HepG2 (cell line): ENCODE results near the gene PLB1. TPM values are rescaled to one million over a fixed set of nuclear protein-coding genes. Genes with fewer than 3 reads are reported as not detected.

ENCODE experiments used
- BRCA1 ChIP-seq: sonication (generic); formaldehyde crosslinking; IDR thresholded peaks from 2 replicates; pipeline ENCODE4 v1.4.0; 2020; ENCODE audit warnings: missing genetic modification reagents
- CBX1 ChIP-seq: IDR thresholded peaks from one replicate; pipeline ENCODE4 v1.6.1; 2016; ENCODE audit warnings: antibody characterized with exemption, low read depth
- CENPT ChIP-seq: sonication (generic); formaldehyde crosslinking; IDR thresholded peaks from 2 replicates; pipeline ENCODE4 v1.8.0; 2022; ENCODE audit warnings: low read depth, mild to moderate bottlenecking, moderate library complexity, missing genetic modification reagents
- HDAC1 ChIP-seq: sonication (generic); formaldehyde crosslinking; IDR thresholded peaks from 2 replicates; pipeline ENCODE4 v1.5.1; 2020; ENCODE audit warnings: mild to moderate bottlenecking, missing genetic modification reagents
- HIVEP1 ChIP-seq: sonication (generic); formaldehyde crosslinking; IDR thresholded peaks from 2 replicates; pipeline ENCODE4 v1.4.0; 2020; ENCODE audit warnings: mild to moderate bottlenecking, missing genetic modification reagents
- IKZF5 ChIP-seq: IDR thresholded peaks from 2 replicates; pipeline ENCODE4 v1.6.1; 2018; ENCODE audit warnings: missing genetic modification reagents, mild to moderate bottlenecking, missing compliant biosample characterization
- KLF12 ChIP-seq: sonication (generic); formaldehyde crosslinking; IDR thresholded peaks from 2 replicates; pipeline ENCODE4 v1.4.0; 2020; ENCODE audit warnings: missing genetic modification reagents, borderline replicate concordance
- MBNL3 ChIP-seq: fragments of 250-450 bp; sonication (Bioruptor Pico); conservative IDR thresholded peaks from 2 replicates; pipeline ENCODE4 v1.8.0; 2022; ENCODE audit warnings: mild to moderate bottlenecking, inconsistent platforms
- MTERF4 ChIP-seq: sonication (generic); formaldehyde crosslinking; IDR thresholded peaks from 2 replicates; pipeline ENCODE4 v1.8.0; 2023; ENCODE audit warnings: mild to moderate bottlenecking, missing genetic modification reagents
- NCOA5 ChIP-seq: sonication (generic); formaldehyde crosslinking; IDR thresholded peaks from 2 replicates; pipeline ENCODE4 v1.4.0; 2020; ENCODE audit warnings: missing genetic modification reagents
- PPARG ChIP-seq: conservative IDR thresholded peaks from 2 replicates; pipeline ENCODE4 v1.6.1; 2016; ENCODE audit warnings: missing biosample characterization, missing genetic modification reagents
- SAP130 ChIP-seq: IDR thresholded peaks from 2 replicates; pipeline ENCODE4 v1.6.1; 2016; ENCODE audit warnings: low read depth
- SOX13 ChIP-seq, 3 experiments: fragments of 450-650 bp in 1 of 3; sonication (generic) in 1 of 3; formaldehyde crosslinking in 1 of 3; IDR thresholded peaks in 2 of 3; conservative IDR thresholded peaks in 1 of 3; 2 replicates each; pipeline versions ENCODE4 v1.5.0 to v1.6.1; 2016 to 2020; ENCODE audit warnings: antibody characterized with exemption in 1 of 3, mild to moderate bottlenecking in 1 of 3, missing compliant biosample characterization in 1 of 3, missing genetic modification reagents in 1 of 3, moderate library complexity in 1 of 3
- THAP11 ChIP-seq: IDR thresholded peaks from 2 replicates; pipeline ENCODE4 v1.6.1; 2016; ENCODE audit warnings: missing biosample characterization, missing genetic modification reagents
- XRCC5 ChIP-seq: fragments of 200-400 bp; formaldehyde crosslinking; optimal IDR thresholded peaks from 2 replicates; pipeline ENCODE3; 2017; ENCODE audit warnings: mild to moderate bottlenecking, low read length
- ZFAT ChIP-seq: sonication (generic); formaldehyde crosslinking; conservative IDR thresholded peaks from 2 replicates; pipeline ENCODE4 v1.8.1; 2023; ENCODE audit warnings: missing genetic modification reagents, inconsistent platforms
- ZNF572 ChIP-seq: sonication (generic); formaldehyde crosslinking; IDR thresholded peaks from 2 replicates; pipeline ENCODE4 v1.5.1; 2020; ENCODE audit warnings: mild to moderate bottlenecking, missing genetic modification reagents
- ZNF607 ChIP-seq: sonication (generic); formaldehyde crosslinking; IDR thresholded peaks from 2 replicates; pipeline ENCODE4 v1.5.1; 2020; ENCODE audit warnings: missing genetic modification reagents, mild to moderate bottlenecking, borderline replicate concordance
- ZNF660 ChIP-seq: sonication (generic); formaldehyde crosslinking; IDR thresholded peaks from 2 replicates; pipeline ENCODE4 v1.5.1; 2020; ENCODE audit warnings: mild to moderate bottlenecking, low read depth, missing genetic modification reagents, borderline replicate concordance
- ZNF782 ChIP-seq: sonication (generic); formaldehyde crosslinking; IDR thresholded peaks from 2 replicates; pipeline ENCODE4 v1.4.0; 2020; ENCODE audit warnings: missing genetic modification reagents, mild to moderate bottlenecking, borderline replicate concordance
- polyA plus RNA-seq, 8 experiments: library from polyadenylated mRNA; depleted of rRNA in 3 of 8; stranded (reverse) in 7 of 8; unstranded in 1 of 8; fragments of >200 nt; fragmentation: Illumina TruSeq in 4 of 8; extraction: Trizol in 4 of 8; gene quantifications; 2 replicates each; pipeline versions ENCODE4 v1.2.1 to v1.2.3, GENCODE V29; 2011 to 2016; ENCODE audit warnings: low read depth in 4 of 8, missing spikeins in 1 of 8, mixed read lengths in 1 of 8; ENCODE audit not compliant: insufficient read depth in 1 of 8
- total RNA-seq, 5 experiments: library from RNA; depleted of rRNA; stranded (reverse); fragments of >200 nt; fragmentation: Illumina TruSeq; extraction: Trizol; gene quantifications; 2 replicates each; pipeline ENCODE4 v1.2.3, GENCODE V29; 2016; ENCODE audit warnings: low read depth in 1 of 5
- TF ChIP-seq, protein P1 (sequence below): sonication (generic); formaldehyde crosslinking; IDR thresholded peaks from 2 replicates; pipeline ENCODE4 v1.5.1; 2020; ENCODE audit warnings: mild to moderate bottlenecking, missing genetic modification reagents
- TF ChIP-seq, protein P2 (sequence below): sonication (generic); formaldehyde crosslinking; IDR thresholded peaks from 2 replicates; pipeline ENCODE4 v1.9.0; 2021; ENCODE audit warnings: missing genetic modification reagents, borderline replicate concordance

PLB1 gene
- total and polyA plus RNA-seq, 2 of the 13 experiments (the other 11 are each of a cell fraction or from before 2014, with no cell fraction given): 0.20 to 1.8 TPM

- no peak for TF ChIP-seq SOX13 (IDR thresholded peaks at IDR 0.05)
- TF ChIP-seq SOX13 (CRISPR knock-in tag; conservative IDR thresholded peaks at IDR 0.05 in 1 of 2, IDR thresholded peaks at IDR 0.05 in 1 of 2): no peak
- TF ChIP-seq PPARG (CRISPR knock-in tag): 0 out of 2 replicates have a peak, but pooled peaks have one; percentile 27
- TF ChIP-seq ZNF660 (CRISPR knock-in tag): no peak
- no peak for TF ChIP-seq MTERF4 (CRISPR knock-in tag)
- 0 out of 2 replicates have a peak, but pooled peaks have one; percentile 41 for TF ChIP-seq IKZF5 (CRISPR knock-in tag)
- TF ChIP-seq ZNF782: no peak
- no peak for TF ChIP-seq CBX1
- no peak for TF ChIP-seq ZNF607 (CRISPR knock-in tag)
- TF ChIP-seq, protein P1, sequence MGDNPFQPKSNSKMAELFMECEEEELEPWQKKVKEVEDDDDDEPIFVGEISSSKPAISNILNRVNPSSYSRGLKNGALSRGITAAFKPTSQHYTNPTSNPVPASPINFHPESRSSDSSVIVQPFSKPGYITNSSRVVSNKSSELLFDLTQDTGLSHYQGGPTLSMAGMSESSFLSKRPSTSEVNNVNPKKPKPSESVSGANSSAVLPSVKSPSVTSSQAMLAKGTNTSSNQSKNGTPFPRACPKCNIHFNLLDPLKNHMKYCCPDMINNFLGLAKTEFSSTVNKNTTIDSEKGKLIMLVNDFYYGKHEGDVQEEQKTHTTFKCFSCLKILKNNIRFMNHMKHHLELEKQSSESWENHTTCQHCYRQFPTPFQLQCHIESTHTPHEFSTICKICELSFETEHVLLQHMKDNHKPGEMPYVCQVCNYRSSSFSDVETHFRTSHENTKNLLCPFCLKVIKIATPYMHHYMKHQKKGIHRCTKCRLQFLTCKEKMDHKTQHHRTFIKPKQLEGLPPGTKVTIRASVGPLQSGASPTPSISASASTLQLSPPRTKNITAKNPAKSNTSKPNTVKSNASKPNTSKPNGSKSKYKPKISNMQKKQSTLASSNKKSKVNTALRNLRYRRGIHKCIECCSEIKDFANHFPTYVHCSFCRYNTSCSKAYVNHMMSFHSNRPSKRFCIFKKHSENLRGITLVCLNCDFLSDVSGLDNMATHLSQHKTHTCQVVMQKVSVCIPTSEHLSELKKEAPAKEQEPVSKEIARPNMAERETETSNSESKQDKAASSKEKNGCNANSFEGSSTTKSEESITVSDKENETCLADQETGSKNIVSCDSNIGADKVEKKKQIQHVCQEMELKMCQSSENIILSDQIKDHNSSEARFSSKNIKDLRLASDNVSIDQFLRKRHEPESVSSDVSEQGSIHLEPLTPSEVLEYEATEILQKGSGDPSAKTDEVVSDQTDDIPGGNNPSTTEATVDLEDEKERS (CRISPR knock-in tag): 0 out of 2 replicates have a peak, but pooled peaks have one; percentile 32
- TF ChIP-seq BRCA1: no peak
- TF ChIP-seq ZFAT (CRISPR knock-in tag): no peak
- peak; percentile 28; the same call in 1 of the 2 replicates for TF ChIP-seq HIVEP1
- no peak for TF ChIP-seq KLF12 (CRISPR knock-in tag)
- TF ChIP-seq MBNL3 (CRISPR knock-in tag): no peak
- peak; percentile 39; the same call in 1 of the 2 replicates for TF ChIP-seq SAP130 (CRISPR knock-in tag)
- TF ChIP-seq CENPT (CRISPR knock-in tag): no peak
- TF ChIP-seq HDAC1: no peak
- TF ChIP-seq, protein P2, sequence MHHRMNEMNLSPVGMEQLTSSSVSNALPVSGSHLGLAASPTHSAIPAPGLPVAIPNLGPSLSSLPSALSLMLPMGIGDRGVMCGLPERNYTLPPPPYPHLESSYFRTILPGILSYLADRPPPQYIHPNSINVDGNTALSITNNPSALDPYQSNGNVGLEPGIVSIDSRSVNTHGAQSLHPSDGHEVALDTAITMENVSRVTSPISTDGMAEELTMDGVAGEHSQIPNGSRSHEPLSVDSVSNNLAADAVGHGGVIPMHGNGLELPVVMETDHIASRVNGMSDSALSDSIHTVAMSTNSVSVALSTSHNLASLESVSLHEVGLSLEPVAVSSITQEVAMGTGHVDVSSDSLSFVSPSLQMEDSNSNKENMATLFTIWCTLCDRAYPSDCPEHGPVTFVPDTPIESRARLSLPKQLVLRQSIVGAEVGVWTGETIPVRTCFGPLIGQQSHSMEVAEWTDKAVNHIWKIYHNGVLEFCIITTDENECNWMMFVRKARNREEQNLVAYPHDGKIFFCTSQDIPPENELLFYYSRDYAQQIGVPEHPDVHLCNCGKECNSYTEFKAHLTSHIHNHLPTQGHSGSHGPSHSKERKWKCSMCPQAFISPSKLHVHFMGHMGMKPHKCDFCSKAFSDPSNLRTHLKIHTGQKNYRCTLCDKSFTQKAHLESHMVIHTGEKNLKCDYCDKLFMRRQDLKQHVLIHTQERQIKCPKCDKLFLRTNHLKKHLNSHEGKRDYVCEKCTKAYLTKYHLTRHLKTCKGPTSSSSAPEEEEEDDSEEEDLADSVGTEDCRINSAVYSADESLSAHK (CRISPR knock-in tag): no peak
- no peak for TF ChIP-seq THAP11
- TF ChIP-seq ZNF572 (CRISPR knock-in tag): 0 out of 2 replicates have a peak, but pooled peaks have one; percentile 47
- TF ChIP-seq NCOA5 (CRISPR knock-in tag): no peak
- TF ChIP-seq XRCC5: peak; percentile 88
Measured at GRCh38 chr2:28452534-28453081, 43.3 kb upstream of the PLB1 start (continued).
